GM19193 (cell line): ENCODE data around the gene GIMAP7.

Source experiments
- POLR2A ChIP-seq: IDR thresholded peaks from 4 replicates; pipeline ENCODE4 v1.6.1; 2011; ENCODE audit not compliant: insufficient read depth, insufficient read length; ENCODE audit errors: extremely low read depth

GIMAP7 gene

GRCh38 chr7:150514748-150515222, at the start of gene GIMAP7:
Gene GIMAP7, plus strand, starts transcription at chr7:150514872. Its CDS starts 5,103 bp downstream, at chr7:150519975.
- no peak for TF ChIP-seq POLR2A

- no peak for TF ChIP-seq POLR2A
These were observed 49.7 kb upstream of the GIMAP7 start for GRCh38 chr7:150464962-150465361.

- TF ChIP-seq POLR2A = no peak
These were observed 49.3 kb upstream of the GIMAP7 start for GRCh38 chr7:150465414-150465813.

- no peak for TF ChIP-seq POLR2A
These were observed 48.2 kb upstream of the GIMAP7 start for GRCh38 chr7:150466477-150466876.

- TF ChIP-seq POLR2A = no peak
These were observed 46.4 kb upstream of the GIMAP7 start for GRCh38 chr7:150468241-150468640.

- no peak for TF ChIP-seq POLR2A
These were observed 42.8 kb upstream of the GIMAP7 start for GRCh38 chr7:150471886-150472285.

- TF ChIP-seq POLR2A = no peak
These were observed 40.8 kb upstream of the GIMAP7 start for GRCh38 chr7:150473902-150474301.

GRCh38 chr7:150476285-150476684, 38.4 kb upstream of the GIMAP7 start:
- no peak for TF ChIP-seq POLR2A

GRCh38 chr7:150476819-150477631, 37.6 kb upstream of the GIMAP7 start:
- TF ChIP-seq POLR2A = no peak

GRCh38 chr7:150479023-150479716, 35.5 kb upstream of the GIMAP7 start:
- TF ChIP-seq POLR2A = no peak

- no peak for TF ChIP-seq POLR2A
These were observed 33.3 kb upstream of the GIMAP7 start for GRCh38 chr7:150481186-150481920.

- no peak for TF ChIP-seq POLR2A
These were observed 32.8 kb upstream of the GIMAP7 start for GRCh38 chr7:150481922-150482321.

GRCh38 chr7:150487625-150488024, 27.0 kb upstream of the GIMAP7 start:
- TF ChIP-seq POLR2A = no peak

- TF ChIP-seq POLR2A = no peak
These were observed 24.9 kb upstream of the GIMAP7 start for GRCh38 chr7:150489782-150490181.

- no peak for TF ChIP-seq POLR2A
These were observed 12.2 kb upstream of the GIMAP7 start for GRCh38 chr7:150502519-150502918.
